Stimulated activated naive CD4-positive, alpha-beta T cell treated with Interleukin-2 at 50 U/mL for 16 hours (primary cell): ENCODE data around the gene SST.
A peak's percentile ranks its signal among the peaks of the same experiment; 100 is the strongest.

Experiments
- DNase-seq: peaks from one replicate; lab custom pipeline; 2025; lab: John Stamatoyannopoulos, UW

Gene SST

GRCh38 chr3:187669675-187670504 lies at the start of gene SST:
TSS of gene SST (minus strand) at chr3:187670394. CDS start at chr3:187670291, 103 bp downstream.
- DNase-seq = no peak

- no peak for DNase-seq
Measured at GRCh38 chr3:187719628-187720336, 49.6 kb upstream of the SST start.

DNA sequence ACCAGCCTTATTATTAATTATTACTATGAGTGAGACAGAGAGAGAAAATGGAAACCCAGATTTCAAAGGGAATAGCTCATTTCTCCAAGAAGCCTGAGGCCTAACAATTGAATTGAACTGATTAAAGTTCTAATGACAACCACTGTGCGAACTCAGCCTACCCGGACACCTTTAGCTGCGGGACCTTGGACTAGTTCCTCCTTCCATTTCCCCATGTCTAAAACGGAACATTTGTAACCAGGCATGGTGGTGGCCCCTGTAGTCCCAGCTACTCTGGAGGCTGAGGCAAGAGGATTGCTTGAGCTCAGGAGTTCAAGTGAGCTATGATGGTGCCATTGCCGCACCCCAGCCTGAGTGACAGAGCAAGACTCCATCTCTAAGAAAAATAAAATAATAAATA lies 48.6 kb upstream of the SST start:
- DNase-seq = no peak

GRCh38 chr3:187717572-187717971 lies 47.4 kb upstream of the SST start:
- DNase-seq = no peak

- DNase-seq = peak; percentile 51
Measured at GRCh38 chr3:187714404-187714979, 44.3 kb upstream of the SST start.

- no peak for DNase-seq
Measured at GRCh38 chr3:187713504-187713903, 43.3 kb upstream of the SST start.

- no peak for DNase-seq
Measured at GRCh38 chr3:187709155-187709554, 39.0 kb upstream of the SST start.

DNA sequence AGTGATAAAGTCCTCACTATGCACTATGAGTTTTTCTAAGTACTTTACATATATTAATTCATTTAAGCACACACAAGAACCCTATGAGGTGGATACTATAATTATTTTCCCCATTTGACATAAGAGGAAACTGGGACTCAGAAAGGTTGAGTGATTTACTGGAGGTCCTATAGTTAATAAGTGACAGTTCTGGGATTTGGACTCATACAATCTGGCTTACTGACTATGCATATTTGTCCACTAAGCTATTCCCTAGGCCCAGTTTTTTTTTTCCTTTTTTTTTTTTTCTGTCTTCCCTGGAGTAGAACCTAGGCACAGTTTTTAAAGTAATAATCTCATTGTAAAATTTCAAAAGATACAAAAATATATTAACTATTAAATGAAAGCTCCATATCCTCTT lies 38.5 kb upstream of the SST start:
- no peak for DNase-seq

- no peak for DNase-seq
Measured at GRCh38 chr3:187706971-187707370, 36.8 kb upstream of the SST start.

- no peak for DNase-seq
Measured at GRCh38 chr3:187705164-187705563, 35.0 kb upstream of the SST start.

GRCh38 chr3:187702507-187703033 lies 32.4 kb upstream of the SST start, which contains the start of gene RTP2:
TSS of gene RTP2 (minus strand) at chr3:187702557. CDS start at chr3:187702128, 429 bp downstream.
- no peak for DNase-seq

DNA sequence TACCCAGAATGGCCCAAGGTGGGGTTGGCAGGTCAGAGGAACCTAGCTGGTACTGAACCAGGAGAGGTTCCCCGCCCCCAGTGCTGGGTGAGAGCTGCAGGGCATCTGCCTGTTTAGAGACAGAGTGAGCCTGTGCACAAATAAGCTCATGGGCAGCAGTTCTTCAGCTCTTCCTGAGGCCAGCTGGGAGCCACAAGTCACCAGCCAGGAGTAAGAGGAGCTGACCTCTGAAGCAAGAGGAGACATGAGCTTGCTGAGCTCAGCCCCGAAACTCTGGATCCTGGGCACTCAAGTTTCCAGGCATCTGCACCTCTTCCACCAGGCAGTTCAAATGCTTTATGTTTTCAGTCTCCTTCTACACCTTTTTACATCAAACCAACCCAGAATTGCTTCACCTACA lies 30.1 kb upstream of the SST start:
- no peak for DNase-seq

DNA sequence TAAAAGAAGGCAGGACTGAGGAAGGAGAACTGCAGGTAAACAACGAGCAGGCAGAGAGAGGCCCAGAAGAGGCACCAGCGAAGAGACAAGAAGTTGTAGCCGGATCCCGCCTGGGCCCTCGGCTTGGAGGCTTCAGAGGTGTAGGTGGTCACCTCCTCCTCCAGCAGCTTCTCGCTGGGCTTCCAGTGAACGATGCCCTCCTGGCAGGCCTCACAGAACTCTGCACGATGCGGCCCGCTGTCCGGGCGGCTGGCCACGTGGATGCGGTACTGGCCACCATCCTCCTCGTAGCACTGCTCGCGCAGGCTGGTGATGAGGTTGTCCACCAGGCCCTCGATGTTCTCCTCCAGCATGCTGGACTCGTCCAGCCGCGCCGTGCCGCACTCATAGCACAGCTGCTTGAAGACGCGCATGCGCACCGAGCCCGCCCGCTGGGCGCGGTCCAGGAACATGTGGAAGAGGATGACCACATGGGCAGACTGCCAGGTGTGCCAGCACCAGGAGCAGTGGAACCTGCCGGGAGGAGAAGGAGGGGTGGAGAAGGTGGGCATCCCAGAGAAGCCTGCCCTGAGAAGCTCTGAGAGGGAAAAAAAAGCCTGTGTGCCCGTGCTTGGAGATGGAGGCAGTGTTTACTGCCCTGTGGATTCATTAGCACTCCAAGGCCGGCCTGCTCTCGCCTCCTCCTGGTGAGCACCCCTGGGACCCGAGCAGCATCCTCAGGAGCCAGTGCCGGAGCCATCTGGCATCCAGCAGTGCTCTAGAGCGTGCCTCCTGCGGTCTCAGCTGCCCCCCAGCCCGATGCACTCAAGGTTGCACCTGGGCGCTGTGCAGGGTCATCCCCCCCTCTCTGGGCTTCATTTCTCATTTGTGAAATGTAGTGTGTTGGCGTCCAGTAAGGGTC lies 28.6 kb upstream of the SST start:
- DNase-seq = no peak

DNA sequence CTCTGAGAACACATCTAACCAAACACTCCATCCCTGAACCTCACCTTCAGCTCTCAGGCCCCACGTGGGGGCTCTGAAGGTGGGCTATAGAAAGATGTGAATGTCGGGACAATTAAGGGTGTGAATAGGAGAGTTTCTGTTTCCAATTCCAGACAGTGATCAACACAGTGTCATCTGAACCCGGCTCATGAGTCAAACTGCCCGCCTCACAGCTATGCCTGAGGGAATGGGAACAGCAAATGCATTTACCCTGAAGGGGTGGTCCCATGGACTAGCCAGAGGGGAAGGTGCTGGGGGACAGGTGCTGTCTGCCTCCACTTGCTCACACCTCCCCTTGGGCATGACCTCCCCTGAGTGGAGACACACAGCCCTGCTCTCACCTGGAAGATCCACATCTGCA lies 25.8 kb upstream of the SST start:
- no peak for DNase-seq

GRCh38 chr3:187695449-187695848 lies 25.3 kb upstream of the SST start:
- DNase-seq = no peak

DNA sequence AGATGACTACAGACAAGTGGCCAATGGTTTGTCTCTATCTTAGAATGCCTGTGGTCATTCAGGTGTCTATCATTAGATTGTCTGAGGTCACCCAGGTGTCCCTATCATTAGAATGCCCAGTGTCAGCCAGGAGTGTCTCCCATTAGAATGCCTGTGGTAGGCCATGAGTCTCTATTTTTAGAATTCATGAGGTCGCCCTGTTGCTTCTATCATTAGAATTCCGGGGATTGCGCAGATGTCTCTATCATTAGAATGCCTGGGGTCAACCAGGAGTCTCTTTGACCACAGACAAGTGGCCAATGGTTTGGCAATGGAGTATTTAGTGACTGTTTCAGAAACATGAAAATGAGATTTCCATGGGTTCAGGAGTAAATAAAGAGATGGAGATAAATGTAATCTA lies 24.6 kb upstream of the SST start:
- no peak for DNase-seq

- no peak for DNase-seq
Measured at GRCh38 chr3:187693431-187693830, 23.2 kb upstream of the SST start.

DNA sequence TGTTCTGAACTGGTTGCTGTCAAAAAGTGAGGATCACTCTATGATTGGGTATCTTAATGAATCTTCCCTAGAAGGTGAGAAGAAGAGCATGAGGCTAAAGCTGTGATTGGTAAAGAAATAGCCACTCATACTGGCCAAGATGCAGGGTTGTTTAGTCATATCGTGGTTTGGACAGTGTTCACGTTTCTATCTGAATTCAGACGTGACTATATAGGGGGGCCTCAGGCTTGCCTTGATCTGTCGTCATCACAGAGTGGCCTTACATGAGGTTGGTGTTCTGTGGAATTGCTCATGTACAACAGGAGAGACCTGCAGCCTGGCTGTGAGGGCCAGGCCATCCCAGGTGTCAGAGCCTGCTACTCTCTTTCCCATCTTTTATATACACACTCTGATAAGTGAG lies 19.8 kb upstream of the SST start:
- DNase-seq = no peak

DNA sequence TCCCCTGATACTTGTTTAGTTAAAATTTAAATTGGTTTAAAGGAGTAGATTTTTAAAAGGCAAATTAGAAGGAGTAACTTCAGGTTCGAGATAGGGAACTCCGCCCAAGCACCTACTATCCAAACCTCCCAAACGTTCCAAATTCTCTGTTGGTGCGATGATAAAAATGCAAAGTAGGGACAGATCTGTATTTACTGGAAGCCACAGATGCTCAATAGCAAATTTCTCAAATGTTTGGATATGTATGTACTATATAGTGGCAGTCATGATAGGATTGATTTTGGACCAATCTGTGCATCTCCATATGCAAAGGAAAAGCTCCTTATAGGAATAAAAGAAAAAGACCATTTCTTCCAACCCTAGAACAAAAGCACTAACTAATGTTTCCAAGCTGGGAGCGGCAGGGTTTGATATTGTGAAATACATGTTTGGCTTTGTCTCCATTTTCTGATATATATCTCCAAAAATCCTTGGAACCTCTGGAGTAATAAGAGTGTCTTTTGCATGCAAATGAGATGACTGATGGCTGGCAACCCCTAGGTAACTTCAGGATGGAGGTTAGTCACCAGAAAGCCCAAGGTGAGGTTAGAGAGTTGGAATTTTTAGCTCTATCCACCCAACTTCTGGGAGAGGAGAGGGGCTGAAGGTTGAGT lies 16.6 kb upstream of the SST start:
- no peak for DNase-seq

DNA sequence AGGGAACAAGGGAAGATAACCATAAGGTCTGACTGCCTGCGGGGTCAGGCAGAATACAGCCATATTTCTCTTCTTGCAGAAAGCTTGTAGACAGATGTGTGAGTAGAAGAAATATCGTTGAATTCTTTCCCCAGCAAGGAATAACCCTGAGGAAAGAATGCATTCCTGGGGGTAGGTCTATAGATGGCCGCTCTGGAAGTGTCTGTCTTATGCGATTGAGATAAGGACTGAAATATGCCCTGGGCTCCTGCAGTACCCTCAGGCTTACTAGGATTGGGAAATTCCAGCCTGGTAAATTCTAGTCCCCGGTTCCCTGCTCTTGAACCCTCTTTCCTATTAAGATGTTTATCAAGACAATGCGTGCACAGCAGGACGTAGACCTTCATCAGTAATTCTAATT lies 15.8 kb upstream of the SST start:
- DNase-seq = no peak

GRCh38 chr3:187684880-187685279 lies 14.7 kb upstream of the SST start:
- no peak for DNase-seq
